GM12892 (cell line): ENCODE data around the gene WTIP.

Experiments used
- POLR2A ChIP-seq: IDR thresholded peaks from 2 replicates; pipeline ENCODE4 v1.6.1; 2011; ENCODE audit warnings: low read depth, low read length, control low read depth
- TAF1 ChIP-seq: IDR thresholded peaks from 2 replicates; pipeline ENCODE4 v1.6.1; 2011; ENCODE audit warnings: low read depth, mild to moderate bottlenecking, control low read depth, low read length, borderline replicate concordance

DNA sequence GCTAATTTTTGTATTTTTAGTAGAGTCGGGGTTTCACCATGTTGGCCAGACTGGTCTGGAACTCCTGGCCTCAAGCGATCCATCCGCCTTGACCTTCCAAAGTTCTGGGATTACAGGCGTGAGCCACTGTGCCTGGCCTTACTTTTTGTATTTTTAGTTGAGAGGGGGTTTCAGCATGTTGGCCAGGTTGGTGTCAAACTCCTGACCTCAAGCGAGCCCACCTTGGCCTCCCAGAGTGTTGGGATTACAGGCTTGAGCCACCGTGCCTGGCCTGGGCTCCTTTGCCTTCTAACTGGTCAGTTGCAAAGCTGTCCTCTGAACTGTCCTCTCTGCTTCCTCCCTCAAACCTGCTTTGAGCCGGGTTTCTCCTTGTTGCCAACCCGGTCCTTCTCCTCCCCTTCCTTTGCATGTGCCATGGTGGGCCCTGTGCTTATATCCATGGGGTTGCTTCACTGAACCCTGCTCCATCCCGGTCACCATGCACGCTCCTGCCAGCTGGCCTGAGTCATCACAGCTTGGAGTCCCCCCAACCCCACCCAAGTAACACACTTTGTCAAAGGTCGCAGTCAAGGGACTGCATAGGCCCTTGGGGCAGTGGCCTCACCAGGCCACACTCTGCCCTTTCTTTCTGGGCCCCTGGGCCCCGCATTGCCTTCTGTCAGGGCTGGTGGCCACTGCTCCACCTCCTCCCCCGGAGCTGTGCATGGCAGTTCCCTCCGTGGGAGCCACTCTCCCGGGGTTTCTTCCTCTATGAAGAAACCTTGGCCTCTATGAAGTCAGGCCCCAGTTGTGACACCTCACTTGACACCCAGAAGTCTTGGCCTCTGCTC is 21.2 kb downstream of the WTIP start:
- TF ChIP-seq POLR2A (no peak), TAF1 (no peak)
